Activated CD8-positive, alpha-beta T cell treated with anti-CD3 and anti-CD28 coated beads for 36 hours (primary cell): ENCODE measurements around the gene RFNG. TPM values are rescaled to one million over a fixed set of nuclear protein-coding genes. Genes with fewer than 3 reads are reported as not detected.

ENCODE experiments used
- ATAC-seq: fragments of 200-7000 bp; cut with Tn5 transposase; one replicate; pipeline ENCODE4 v1.10.0; 2021; ENCODE audit warnings: mild to moderate bottlenecking, moderate library complexity
- CTCF ChIA-PET: fragments of 350-600 bp; sonication (Branson Sonifier 250); formaldehyde crosslinking; loops from one replicate; lab custom pipeline; 2021; ENCODE audit warnings: antibody characterized with exemption; lab: Charles Lee
- POLR2A ChIA-PET: fragments of 350-600 bp; sonication (Branson Sonifier 250); formaldehyde crosslinking; loops from one replicate; lab custom pipeline; 2021; ENCODE audit warnings: antibody characterized with exemption; lab: Charles Lee
- DNase-seq: peaks from one replicate; pipeline ENCODE4 v3.0.0-alpha.2; 2020
- H3K27ac Mint-ChIP-seq: one replicate; pipeline ENCODE4 v1.8.0; 2021; ENCODE audit warnings: mild to moderate bottlenecking, mixed read lengths
- H3K27me3 Mint-ChIP-seq: one replicate; pipeline ENCODE4 v1.8.0; 2021; ENCODE audit warnings: mixed read lengths
- H3K36me3 Mint-ChIP-seq: one replicate; pipeline ENCODE4 v1.8.0; 2021; ENCODE audit warnings: low read depth, mixed read lengths
- H3K4me1 Mint-ChIP-seq: one replicate; pipeline ENCODE4 v1.8.0; 2021; ENCODE audit warnings: low read depth, mixed read lengths
- H3K4me3 Mint-ChIP-seq: one replicate; pipeline ENCODE4 v1.8.0; 2021; ENCODE audit warnings: mild to moderate bottlenecking, moderate library complexity, mixed read lengths
- H3K9me3 Mint-ChIP-seq: one replicate; pipeline ENCODE4 v1.8.0; 2021; ENCODE audit warnings: mixed read lengths
- intact Hi-C: fragments of 100-400 bp; cut with micrococcal nuclease; formaldehyde crosslinking; loops from one replicate; pipeline ENCODE4 v1.10.0; 2022
- total RNA-seq, 2 experiments: library from RNA; stranded (reverse); gene quantifications; one replicate each; pipeline ENCODE4 v1.2.3, GENCODE V29; 2021
- TF ChIP-seq, protein P1 (sequence below): fragments of 200-600 bp; IDR thresholded peaks from one replicate; pipeline ENCODE4 v1.8.0; 2022; ENCODE audit warnings: antibody characterized with exemption, mild to moderate bottlenecking

The RFNG gene
- total RNA-seq, 2 experiments from 2014 or later, result 14.2 to 15.3 TPM

DNA sequence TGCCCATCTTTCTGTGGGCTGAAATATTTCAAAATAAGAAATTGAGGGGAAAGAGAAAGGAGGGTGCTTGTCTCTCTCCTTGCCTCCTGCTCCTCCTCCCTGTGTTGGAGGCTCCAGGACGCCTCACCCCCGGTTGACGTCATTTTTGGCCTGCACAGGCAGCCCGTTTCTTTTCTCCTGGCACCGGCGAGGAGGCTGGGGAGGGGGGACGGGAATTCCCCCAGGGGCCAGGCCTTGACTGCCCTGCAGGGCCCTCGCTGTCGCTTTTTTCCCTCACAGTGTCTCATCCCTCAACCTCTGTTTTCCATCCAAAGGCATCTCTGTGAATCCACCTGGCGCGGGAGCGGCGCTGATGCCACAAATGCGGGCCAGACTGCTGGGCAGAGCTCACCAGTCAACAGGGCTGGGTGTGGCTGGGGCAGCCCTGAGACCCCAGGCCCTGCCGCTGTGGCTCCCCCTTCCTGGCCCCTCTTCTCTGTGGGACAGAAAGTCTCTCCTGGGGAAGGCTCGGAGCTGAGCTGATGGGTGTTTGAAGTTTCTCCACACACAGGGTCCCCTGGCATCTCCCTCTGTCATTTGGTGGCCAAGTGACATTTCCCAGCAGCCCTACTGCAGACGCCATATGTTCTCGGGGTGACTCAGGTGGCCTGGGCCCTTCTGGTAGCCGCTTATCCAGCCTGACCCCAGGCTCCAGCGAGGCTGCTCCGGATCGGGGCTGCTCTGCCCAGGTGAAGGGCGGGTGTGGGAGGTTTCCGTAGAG lies 45.0 kb downstream of the RFNG start:
- Mint-ChIP-seq H3K4me3 (no peak overlapping the region), H3K27me3 (no peaks in the 10 kb centered on the region), H3K9me3 (no peaks in the 10 kb centered on the region), H3K4me1 (peaks cover 6% of the 10 kb centered on the region), H3K27ac (no peak overlapping the region), H3K36me3 (no peaks in the 10 kb centered on the region)
- no peak for DNase-seq
- ChIA-PET CTCF (no interaction called here), POLR2A (no interaction called here)
- no peak for ATAC-seq
- TF ChIP-seq, protein P1, sequence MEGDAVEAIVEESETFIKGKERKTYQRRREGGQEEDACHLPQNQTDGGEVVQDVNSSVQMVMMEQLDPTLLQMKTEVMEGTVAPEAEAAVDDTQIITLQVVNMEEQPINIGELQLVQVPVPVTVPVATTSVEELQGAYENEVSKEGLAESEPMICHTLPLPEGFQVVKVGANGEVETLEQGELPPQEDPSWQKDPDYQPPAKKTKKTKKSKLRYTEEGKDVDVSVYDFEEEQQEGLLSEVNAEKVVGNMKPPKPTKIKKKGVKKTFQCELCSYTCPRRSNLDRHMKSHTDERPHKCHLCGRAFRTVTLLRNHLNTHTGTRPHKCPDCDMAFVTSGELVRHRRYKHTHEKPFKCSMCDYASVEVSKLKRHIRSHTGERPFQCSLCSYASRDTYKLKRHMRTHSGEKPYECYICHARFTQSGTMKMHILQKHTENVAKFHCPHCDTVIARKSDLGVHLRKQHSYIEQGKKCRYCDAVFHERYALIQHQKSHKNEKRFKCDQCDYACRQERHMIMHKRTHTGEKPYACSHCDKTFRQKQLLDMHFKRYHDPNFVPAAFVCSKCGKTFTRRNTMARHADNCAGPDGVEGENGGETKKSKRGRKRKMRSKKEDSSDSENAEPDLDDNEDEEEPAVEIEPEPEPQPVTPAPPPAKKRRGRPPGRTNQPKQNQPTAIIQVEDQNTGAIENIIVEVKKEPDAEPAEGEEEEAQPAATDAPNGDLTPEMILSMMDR, result no peak
- intact Hi-C loops, result no loop called here

DNA sequence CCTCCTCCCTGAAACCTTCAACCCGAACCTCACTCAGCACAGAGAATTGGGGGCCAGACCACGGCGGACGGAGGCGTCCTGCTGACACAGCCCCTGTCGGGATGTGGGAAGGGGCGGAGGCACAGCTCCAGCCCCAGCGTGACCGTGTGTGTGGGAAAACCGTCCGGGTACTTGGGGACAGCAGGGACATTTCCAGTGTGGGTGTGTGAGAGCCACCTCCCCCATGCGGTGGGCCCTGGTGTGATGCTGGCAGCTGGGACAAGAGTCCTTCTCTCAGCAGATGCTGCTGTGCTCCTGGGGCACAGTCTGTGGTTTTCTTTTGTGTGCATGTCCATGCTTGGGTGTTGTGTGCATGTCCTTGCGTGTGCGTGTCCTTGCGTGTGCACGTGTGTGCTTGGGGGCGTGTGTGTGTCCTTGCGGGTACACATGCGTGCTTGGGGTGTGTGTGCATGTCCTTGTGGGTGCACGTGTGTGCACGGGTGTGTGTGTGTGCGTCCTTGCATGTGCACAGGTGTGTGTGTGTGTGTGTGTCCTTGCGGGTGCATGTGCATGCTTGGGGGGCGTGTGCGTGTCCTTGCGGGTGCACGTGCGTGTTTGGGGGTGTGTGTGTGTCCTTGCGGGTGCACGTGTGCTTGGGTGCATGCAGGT lies 45.8 kb downstream of the RFNG start:
- intact Hi-C loops, result no loop called here
- CTCF ChIA-PET, result no interaction called here
- TF ChIP-seq, protein P1, result no peak

DNA sequence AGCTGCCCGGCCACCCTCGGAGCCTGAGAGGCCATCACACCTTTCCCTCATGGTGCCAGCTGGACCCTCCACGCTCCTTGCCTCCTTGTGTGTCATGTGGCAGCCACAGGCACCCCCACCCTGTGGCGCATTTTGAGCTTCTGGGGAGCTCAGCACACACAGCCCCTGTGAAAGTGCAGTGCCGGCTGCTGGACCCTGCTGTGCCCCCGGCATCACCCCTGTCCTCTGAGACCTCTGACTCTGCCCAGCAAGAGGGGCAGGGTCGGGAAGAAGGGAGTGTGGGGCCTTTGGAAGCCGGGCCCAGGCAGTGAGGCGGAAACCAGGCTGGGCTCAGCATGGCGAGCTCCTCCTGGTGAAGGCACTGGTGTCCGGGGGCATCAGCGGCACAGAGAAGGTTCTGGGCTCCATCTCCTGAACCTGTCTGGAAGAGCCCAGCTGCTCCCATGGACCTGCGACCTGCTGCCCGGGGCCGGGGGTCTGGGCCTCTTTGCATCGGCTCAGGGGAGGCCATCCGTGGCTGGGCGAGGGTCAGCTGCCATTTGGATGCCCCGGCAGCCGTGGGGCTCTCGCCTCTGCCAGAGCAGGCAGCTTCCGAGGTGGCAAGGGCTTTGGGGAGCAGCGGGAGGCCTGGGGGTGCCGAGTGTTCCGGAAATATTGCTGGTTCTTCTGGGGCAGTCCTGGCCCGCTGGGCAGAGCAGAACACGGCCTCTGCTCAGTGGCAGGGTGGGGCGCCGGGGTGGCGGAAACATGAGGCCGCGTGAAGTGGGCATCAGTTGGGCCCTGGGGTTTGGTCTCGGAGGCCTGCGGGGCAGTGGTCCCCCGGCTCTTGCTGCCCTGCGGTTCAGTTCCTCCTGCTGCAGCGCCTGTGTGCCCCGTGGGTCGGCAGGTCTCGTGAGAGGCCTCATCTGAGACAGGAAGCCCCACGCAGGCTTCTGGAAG lies 46.8 kb downstream of the RFNG start:
- intact Hi-C loops, result no loop called here
- Mint-ChIP-seq H3K4me3 (no peak overlapping the region), H3K4me1 (peaks cover 6% of the 10 kb centered on the region), H3K27me3 (no peaks in the 10 kb centered on the region), H3K9me3 (no peaks in the 10 kb centered on the region), H3K36me3 (no peaks in the 10 kb centered on the region), H3K27ac (no peak overlapping the region)
- ChIA-PET POLR2A (no interaction called here), CTCF (interaction anchor here (1.1 to 3.5 kb wide), 3 partner anchors 15 to 45 kb away, joined by 3 to 11 read pairs (median 5); no protein-coding TSS in a partner anchor)
- ATAC-seq (no peak), DNase-seq (no peak)
- TF ChIP-seq, protein P1, result no peak

More for the DNA sequence above, 45.8 kb downstream of the RFNG start:
- DNase-seq, result no peak
- Mint-ChIP-seq H3K4me1 (peaks cover 6% of the 10 kb centered on the region), H3K27ac (no peak overlapping the region), H3K4me3 (no peak overlapping the region), H3K36me3 (no peaks in the 10 kb centered on the region), H3K9me3 (no peaks in the 10 kb centered on the region), H3K27me3 (no peaks in the 10 kb centered on the region)
- no peak for ATAC-seq
- POLR2A ChIA-PET, result no interaction called here

DNA sequence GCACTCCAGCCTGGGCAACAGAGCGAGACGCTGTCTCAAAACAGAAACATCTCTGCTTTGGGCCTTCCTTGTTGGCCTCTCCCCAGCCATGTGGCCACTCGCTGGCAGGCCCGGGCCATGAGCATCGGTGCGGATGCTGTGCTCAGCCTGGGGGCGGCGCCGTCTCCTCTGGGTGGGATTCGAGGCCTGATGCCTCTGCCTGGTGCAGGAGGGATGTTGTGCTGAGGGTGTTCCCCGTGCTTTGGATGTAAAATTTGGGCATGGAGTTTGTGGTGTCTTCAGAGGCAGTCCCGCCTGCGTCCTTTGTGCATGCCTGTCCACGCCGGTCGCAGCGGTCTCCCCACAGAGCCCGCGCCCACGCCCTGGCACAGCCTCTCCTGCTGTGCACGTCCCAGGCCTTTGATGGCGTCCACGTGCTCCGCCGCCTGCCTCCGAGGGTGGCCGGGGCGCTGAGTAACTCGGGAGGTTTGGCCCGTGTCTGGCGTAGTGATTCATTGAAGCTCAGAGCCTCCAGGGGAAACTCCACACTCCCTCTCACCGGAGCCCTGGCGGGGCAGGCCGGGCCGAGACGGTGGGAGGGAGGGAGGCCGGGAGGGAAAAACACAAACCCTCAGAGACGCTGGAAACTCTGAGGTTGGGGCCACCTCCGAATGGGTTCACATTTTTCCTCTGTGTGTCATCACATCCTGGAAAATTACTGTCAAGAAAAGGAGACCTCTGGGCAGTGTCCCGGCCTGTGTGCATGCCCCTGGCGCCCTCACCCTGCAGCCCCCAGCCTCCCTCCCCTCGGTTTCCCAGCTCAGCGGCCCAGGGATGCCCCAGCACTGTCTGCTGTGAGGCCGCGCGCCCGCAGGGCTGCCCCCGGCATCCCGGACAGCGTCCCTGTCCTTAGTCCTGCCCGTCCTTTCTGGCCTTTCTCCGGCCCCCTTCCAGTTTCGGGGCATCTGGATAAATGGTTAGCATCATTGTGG lies 47.9 kb downstream of the RFNG start:
- peak; percentile 23 for DNase-seq
- peak; percentile 59 for ATAC-seq
- POLR2A ChIA-PET, result interaction anchor here (0.6 kb wide), 2 partner anchors 179 to 507 kb away, joined by 3 read pairs; no protein-coding TSS in a partner anchor
- Mint-ChIP-seq H3K27ac (no peak overlapping the region), H3K27me3 (no peaks in the 10 kb centered on the region), H3K4me1 (no peaks in the 10 kb centered on the region), H3K9me3 (no peaks in the 10 kb centered on the region), H3K36me3 (no peaks in the 10 kb centered on the region), H3K4me3 (no peak overlapping the region)
- intact Hi-C loops, result no loop called here
- TF ChIP-seq, protein P1, result no peak
- CTCF ChIA-PET, result interaction anchor here (1.4 to 3.5 kb wide), 2 partner anchors 17 to 44 kb away, joined by 5 to 11 read pairs; no protein-coding TSS in a partner anchor
